H9 (cell line): ENCODE data around the gene KCMF1. TPM values are rescaled to one million over a fixed set of nuclear protein-coding genes. Genes with fewer than 3 reads are reported as not detected.

ENCODE experiments used
- DNase-seq: peaks from one replicate; pipeline ENCODE4 v3.0.0-alpha.2; 2017
- H2AFZ ChIP-seq: one replicate; pipeline ENCODE4 v1.6.1; 2013; ENCODE audit warnings: mild to moderate bottlenecking, low read length, control low read depth, moderate library complexity
- H2AK5ac ChIP-seq: 2 replicates; pipeline ENCODE4 v1.6.1; 2013; ENCODE audit warnings: low read length, control low read depth, mixed read lengths; ENCODE audit not compliant: insufficient read length
- H2BK120ac ChIP-seq: one replicate; pipeline ENCODE4 v1.6.1; 2013; ENCODE audit warnings: low read depth, mild to moderate bottlenecking, low read length, control low read depth, inconsistent platforms; ENCODE audit not compliant: poor library complexity, severe bottlenecking
- H2BK12ac ChIP-seq: 2 replicates; pipeline ENCODE4 v1.6.1; 2013; ENCODE audit warnings: low read length, control low read depth, mixed read lengths, low read depth; ENCODE audit not compliant: insufficient read length
- H2BK15ac ChIP-seq: 2 replicates; pipeline ENCODE4 v1.6.1; 2013; ENCODE audit warnings: low read depth, low read length, control low read depth
- H2BK20ac ChIP-seq: one replicate; pipeline ENCODE4 v1.6.1; 2013; ENCODE audit warnings: low read depth, mild to moderate bottlenecking, low read length, control low read depth, inconsistent platforms; ENCODE audit not compliant: poor library complexity, severe bottlenecking
- H2BK5ac ChIP-seq: 2 replicates; pipeline ENCODE4 v1.6.1; 2013; ENCODE audit warnings: low read length, control low read depth, mixed read lengths; ENCODE audit not compliant: insufficient read length
- H3K14ac ChIP-seq: 2 replicates; pipeline ENCODE4 v1.6.1; 2013; ENCODE audit warnings: low read length, control low read depth; ENCODE audit not compliant: insufficient read depth
- H3K18ac ChIP-seq: 2 replicates; pipeline ENCODE4 v1.6.1; 2013; ENCODE audit warnings: low read depth, mild to moderate bottlenecking, mixed read lengths, low read length, control low read depth; ENCODE audit not compliant: insufficient read length
- H3K23ac ChIP-seq: 2 replicates; pipeline ENCODE4 v1.6.1; 2013; ENCODE audit warnings: low read length, control low read depth, mixed read lengths, low read depth; ENCODE audit not compliant: insufficient read length
- H3K23me2 ChIP-seq: 2 replicates; pipeline ENCODE4 v1.6.1; 2013; ENCODE audit warnings: low read depth, mild to moderate bottlenecking, mixed read lengths, low read length, control low read depth; ENCODE audit not compliant: insufficient read length, poor library complexity, severe bottlenecking
- H3K27ac ChIP-seq: 2 replicates; pipeline ENCODE4 v1.5.1; 2013; ENCODE audit warnings: low read length, control low read depth, mixed read lengths, low read depth; ENCODE audit not compliant: insufficient read length
- H3K27me3 ChIP-seq: 2 replicates; pipeline ENCODE4 v1.6.1; 2013; ENCODE audit warnings: low read length, control low read depth, inconsistent platforms; ENCODE audit not compliant: insufficient read depth
- H3K4ac ChIP-seq: 2 replicates; pipeline ENCODE4 v1.6.1; 2013; ENCODE audit warnings: low read depth, mild to moderate bottlenecking, control low read depth, inconsistent platforms, low read length, moderate library complexity
- H3K4me1 ChIP-seq: 2 replicates; pipeline ENCODE4 v1.6.1; 2013; ENCODE audit warnings: low read length, control low read depth, inconsistent platforms; ENCODE audit not compliant: insufficient read depth
- H3K4me2 ChIP-seq: 2 replicates; pipeline ENCODE4 v1.6.1; 2013; ENCODE audit warnings: low read length, control low read depth, mixed read lengths; ENCODE audit not compliant: insufficient read length, insufficient read depth
- H3K56ac ChIP-seq: 2 replicates; pipeline ENCODE4 v1.6.1; 2013; ENCODE audit warnings: low read depth, mild to moderate bottlenecking, mixed read lengths, low read length, control low read depth; ENCODE audit not compliant: insufficient read length
- H3K79me1 ChIP-seq: 2 replicates; pipeline ENCODE4 v1.6.1; 2013; ENCODE audit warnings: low read depth, mild to moderate bottlenecking, moderate library complexity, low read length, control low read depth, inconsistent platforms; ENCODE audit not compliant: insufficient read depth, poor library complexity, severe bottlenecking
- H3K79me2 ChIP-seq: 2 replicates; pipeline ENCODE4 v1.6.1; 2013; ENCODE audit warnings: low read length, control low read depth, inconsistent platforms; ENCODE audit not compliant: insufficient read depth
- H3K9ac ChIP-seq: 2 replicates; pipeline ENCODE4 v1.6.1; 2013; ENCODE audit warnings: low read length, control low read depth, mixed read lengths; ENCODE audit not compliant: insufficient read length; ENCODE audit errors: extremely low read depth
- H3K9me3 ChIP-seq: one replicate; pipeline ENCODE4 v1.6.1; 2013; ENCODE audit warnings: low read depth, low read length, inconsistent platforms; ENCODE audit not compliant: control insufficient read depth
- H3T11ph ChIP-seq: one replicate; pipeline ENCODE4 v1.6.1; 2013; ENCODE audit warnings: mild to moderate bottlenecking, low read length, control low read depth, inconsistent platforms
- H4K20me1 ChIP-seq: one replicate; pipeline ENCODE4 v1.6.1; 2013; ENCODE audit not compliant: control insufficient read depth, insufficient read length, insufficient read depth
- H4K5ac ChIP-seq: 2 replicates; pipeline ENCODE4 v1.6.1; 2013; ENCODE audit warnings: low read depth, mild to moderate bottlenecking, mixed read lengths, low read length, control low read depth; ENCODE audit not compliant: insufficient read length
- H4K8ac ChIP-seq: replicated peaks from 2 replicates; pipeline ENCODE4 v1.6.1; 2013; ENCODE audit warnings: low read length, control low read depth, mixed read lengths, low read depth; ENCODE audit not compliant: insufficient read length
- H4K91ac ChIP-seq: 2 replicates; pipeline ENCODE4 v1.6.1; 2013; ENCODE audit warnings: low read depth, mild to moderate bottlenecking, moderate library complexity, mixed read lengths, low read length, control low read depth; ENCODE audit not compliant: insufficient read length
- H3K27ac Mint-ChIP-seq, 3 experiments: 2 replicates in 2 of 3; 3 replicates in 1 of 3; pipeline ENCODE4 v1.8.0; 2020 to 2021; ENCODE audit warnings: mixed read lengths in 3 of 3, mild to moderate bottlenecking in 1 of 3, moderate library complexity in 1 of 3
- H3K27me3 Mint-ChIP-seq: 2 replicates; pipeline ENCODE4 v1.8.0; 2021; ENCODE audit warnings: low read depth, mild to moderate bottlenecking, moderate library complexity, mixed read lengths
- H3K36me3 Mint-ChIP-seq, 3 experiments: 2 replicates in 2 of 3; 3 replicates in 1 of 3; pipeline ENCODE4 v1.8.0; 2020 to 2021; ENCODE audit warnings: low read depth in 3 of 3, mixed read lengths in 3 of 3; ENCODE audit not compliant: insufficient read depth in 1 of 3
- H3K4me1 Mint-ChIP-seq, 2 experiments: 2 replicates each; pipeline ENCODE4 v1.8.0; 2020; ENCODE audit warnings: mixed read lengths in 2 of 2
- H3K4me3 Mint-ChIP-seq, 2 experiments: 2 replicates in 1 of 2; 3 replicates in 1 of 2; pipeline ENCODE4 v1.8.0; 2020 to 2021; ENCODE audit warnings: mild to moderate bottlenecking in 2 of 2, mixed read lengths in 2 of 2, moderate library complexity in 1 of 2
- H3K9me3 Mint-ChIP-seq, 2 experiments: 2 replicates in 1 of 2; 3 replicates in 1 of 2; pipeline ENCODE4 v1.8.0; 2020; ENCODE audit warnings: mild to moderate bottlenecking in 2 of 2, mixed read lengths in 2 of 2, moderate library complexity in 1 of 2
- CTCF ChIP-seq: fragments of 200-600 bp; sonication (generic); conservative IDR thresholded peaks from 3 replicates; pipeline ENCODE4 v1.8.0; 2021; ENCODE audit warnings: antibody characterized with exemption, mild to moderate bottlenecking
- WGBS: extraction: QIAGEN DNeasy Blood & Tissue Kit; methylation state at CpG from one replicate; pipeline ENCODE4 v1.1.7; 2013; ENCODE audit warnings: missing lambda C conversion rate, low lambda C conversion rate, mixed read lengths; ENCODE audit not compliant: insufficient read length; ENCODE audit errors: extremely low coverage; 5-methylcytosine and 5-hydroxymethylcytosine counted together
- total RNA-seq: library from RNA; stranded (reverse); gene quantifications from 2 replicates; pipeline ENCODE4 v1.2.1, GENCODE V29; 2021

The KCMF1 gene
- total RNA-seq, 1 experiment from 2014 or later = 113 TPM

DNA sequence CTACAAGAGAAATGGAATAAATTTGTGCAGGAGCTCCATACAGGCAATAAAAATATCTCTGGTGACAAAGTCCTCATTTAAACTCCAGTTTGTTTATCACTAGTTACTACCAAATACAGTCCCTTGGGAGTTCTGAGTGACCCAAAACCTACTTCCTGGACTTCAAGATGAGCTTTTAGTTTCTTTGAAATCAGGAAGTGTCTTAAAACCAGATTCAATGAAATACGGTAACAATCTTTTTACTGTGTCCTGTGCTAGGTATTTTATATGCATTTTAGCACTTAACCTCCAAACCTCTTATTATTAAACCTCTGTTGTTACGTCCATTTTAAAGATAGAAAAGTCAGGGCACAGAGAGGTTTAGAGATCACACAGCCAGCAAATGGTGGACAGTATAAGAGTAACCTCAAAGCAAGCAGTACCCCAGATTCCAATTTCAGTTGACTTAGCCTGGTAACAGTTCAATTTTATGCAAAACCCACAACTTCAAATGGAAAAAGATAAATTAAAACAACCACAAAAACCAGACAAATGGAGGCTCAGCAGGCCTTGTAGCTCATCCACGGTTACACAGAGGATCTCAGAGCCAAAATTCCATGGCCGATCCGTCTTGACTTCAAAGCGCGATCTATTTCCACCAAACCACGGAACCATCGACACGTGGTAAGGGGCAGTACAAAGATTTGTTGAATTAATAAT, 1.3 kb upstream of the KCMF1 start:
- peak overlapping the region; percentile 99 for H3K9ac ChIP-seq
- no peak overlapping the region for H4K5ac ChIP-seq
- H4K8ac ChIP-seq = no peak overlapping the region
- no peak overlapping the region for H2AFZ ChIP-seq
- peaks cover 1% of the 10 kb centered on the region; the same call in 1 of the 2 replicates for H3K27me3 Mint-ChIP-seq
- H3K14ac ChIP-seq = peak overlapping the region; percentile 94; the same call in 1 of the 2 replicates
- H2BK12ac ChIP-seq = no peak overlapping the region
- H3K27ac Mint-ChIP-seq = peak overlapping the region; percentile 99 to 100 (median 99)
- H3T11ph ChIP-seq = no peak overlapping the region
- WGBS = no CpG with 5 or more reads among the region's 10 CpGs
- H3K18ac ChIP-seq = peak overlapping the region; percentile 10
- H3K4ac ChIP-seq = no peak overlapping the region
- no peak for TF ChIP-seq CTCF
- no peaks in the 10 kb centered on the region for H4K20me1 ChIP-seq
- H2BK20ac ChIP-seq = no peak overlapping the region
- H3K4me3 Mint-ChIP-seq = peak overlapping the region; percentile 92 to 94
- no peak overlapping the region for H2BK120ac ChIP-seq
- no peaks in the 10 kb centered on the region for H3K27me3 ChIP-seq
- peaks cover 32 to 39% of the 10 kb centered on the region in 2 experiments for H3K4me1 Mint-ChIP-seq
- DNase-seq = no peak
- H3K4me1 ChIP-seq = no peaks in the 10 kb centered on the region
- H3K23me2 ChIP-seq = peaks cover 14% of the 10 kb centered on the region
- peak overlapping the region; percentile 2 for H3K56ac ChIP-seq
- H2BK15ac ChIP-seq = no peak overlapping the region
- H3K23ac ChIP-seq = peak overlapping the region; percentile 19
- H2AK5ac ChIP-seq = no peak overlapping the region
- no peaks in the 10 kb centered on the region for H3K79me1 ChIP-seq
- H3K79me2 ChIP-seq = peaks cover 49% of the 10 kb centered on the region
- H3K9me3 Mint-ChIP-seq = peaks cover 0 to 3% of the 10 kb centered on the region in 2 experiments; a peak in 1 of 5 replicates
- peak overlapping the region; percentile 82 for H3K4me2 ChIP-seq
- peak overlapping the region; percentile 7 for H2BK5ac ChIP-seq
- H3K27ac ChIP-seq = peak overlapping the region; percentile 12
- no peak overlapping the region for H4K91ac ChIP-seq
- H3K9me3 ChIP-seq = no peaks in the 10 kb centered on the region
- H3K36me3 Mint-ChIP-seq = peaks cover 35 to 44% (median 42%) of the 10 kb centered on the region in 3 experiments
